ENCODE results near the gene FAM83G.

FAM83G gene

DNA sequence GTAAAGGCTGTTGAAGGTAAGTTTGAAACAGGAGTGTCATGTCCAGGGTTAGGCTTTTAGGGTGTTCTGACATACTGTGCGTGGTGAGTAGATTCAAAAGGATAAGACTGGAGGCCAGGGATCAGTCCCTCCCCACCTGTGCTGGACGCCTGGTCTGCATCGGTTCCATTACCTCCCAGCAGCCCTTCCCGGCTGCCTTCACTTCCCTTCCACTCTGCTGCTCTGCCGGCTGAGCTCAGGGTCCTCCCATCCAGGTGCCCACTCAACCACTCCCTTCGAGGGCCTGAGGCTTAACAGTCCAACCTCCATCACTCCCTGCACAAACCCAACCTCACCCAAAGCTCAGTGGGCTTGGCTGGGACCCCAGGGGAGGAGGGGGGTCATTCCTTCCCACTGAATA is 56.7 kb downstream of the FAM83G start:
- Histone ChIP-seq H3K36me3 (replicated peaks) (no peaks in the 10 kb centered on the region), H3K27ac (no peak overlapping the region), H3K27me3 (replicated peaks) (peaks cover 3% of the 10 kb centered on the region), H3K4me3 (ENCODE audit: low read depth, low read length) (no peak overlapping the region)
- TF ChIP-seq CTCF (IDR thresholded peaks at IDR 0.05; ENCODE audit: low read depth, low read length, missing control alignments) = no peak
- in situ Hi-C loops (cut with HindIII; ENCODE audit: low pct_ligation_motif_present, low sequenced_read_pairs) = no loop called here
- no peak for DNase-seq

DNA sequence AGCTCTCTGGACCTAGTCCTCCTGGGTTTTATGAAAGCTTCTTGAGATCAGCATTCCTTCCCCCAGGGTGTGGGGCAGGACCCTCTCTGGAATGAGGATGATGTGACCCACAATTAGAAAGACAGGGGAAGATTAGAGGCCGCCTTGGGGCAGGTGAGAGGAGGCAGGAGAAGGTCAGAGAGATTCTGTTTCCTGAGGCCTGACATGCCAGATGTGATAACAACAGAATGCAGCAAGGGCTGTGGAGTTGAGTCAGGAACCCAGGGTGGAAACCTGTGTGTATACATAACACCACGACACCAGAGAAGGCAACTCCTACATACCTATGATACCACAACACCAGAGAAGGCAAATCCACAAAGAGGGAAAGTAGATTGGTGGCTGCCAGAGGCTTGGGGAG is 58.0 kb downstream of the FAM83G start:
- H3K36me3 ChIP-seq (replicated peaks) = no peaks in the 10 kb centered on the region
- no peak for TF ChIP-seq CTCF (IDR thresholded peaks at IDR 0.05; ENCODE audit: low read depth, low read length, missing control alignments)
- no peak overlapping the region for H3K27ac ChIP-seq
- H3K4me3 ChIP-seq (ENCODE audit: low read depth, low read length) = no peak overlapping the region
- peaks cover 3% of the 10 kb centered on the region for H3K27me3 ChIP-seq (replicated peaks)
- in situ Hi-C loops (cut with HindIII; ENCODE audit: low pct_ligation_motif_present, low sequenced_read_pairs) = no loop called here
- no peak for DNase-seq

DNA sequence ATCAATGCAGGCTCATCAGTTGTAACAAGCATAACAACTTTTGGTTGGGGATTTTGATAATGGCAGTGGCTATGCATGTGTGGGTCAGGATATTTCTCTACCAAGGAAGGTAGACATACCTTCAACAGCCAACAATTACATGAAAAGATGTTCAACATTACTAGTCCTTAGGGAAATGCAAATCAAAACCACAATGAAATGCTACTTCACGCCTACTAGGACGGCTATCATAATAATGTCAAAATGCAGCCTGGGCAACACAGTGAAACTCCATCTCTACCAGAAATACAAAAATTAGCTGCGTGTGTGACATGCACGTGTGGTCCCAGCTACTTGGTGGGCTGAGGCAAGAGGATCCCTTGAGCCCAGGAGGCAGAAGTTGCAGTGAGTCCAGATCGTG is 59.9 kb downstream of the FAM83G start:
- Histone ChIP-seq H3K4me3 (ENCODE audit: low read depth, low read length) (no peak overlapping the region), H3K27ac (no peak overlapping the region), H3K27me3 (replicated peaks) (peaks cover 3% of the 10 kb centered on the region), H3K36me3 (replicated peaks) (no peaks in the 10 kb centered on the region)
- no peak for TF ChIP-seq CTCF (IDR thresholded peaks at IDR 0.05; ENCODE audit: low read depth, low read length, missing control alignments)
- no peak for DNase-seq
- in situ Hi-C loops (cut with HindIII; ENCODE audit: low pct_ligation_motif_present, low sequenced_read_pairs) = no loop called here

- in situ Hi-C loops (cut with HindIII; ENCODE audit: low pct_ligation_motif_present, low sequenced_read_pairs) = no loop called here
- no peaks in the 10 kb centered on the region for H3K27me3 ChIP-seq (replicated peaks)
- TF ChIP-seq CTCF (IDR thresholded peaks at IDR 0.05; ENCODE audit: low read depth, low read length, missing control alignments) = no peak
- no peak overlapping the region for H3K27ac ChIP-seq
- DNase-seq = no peak
- no peaks in the 10 kb centered on the region for H3K36me3 ChIP-seq (replicated peaks)
- H3K4me3 ChIP-seq (ENCODE audit: low read depth, low read length) = no peak overlapping the region
Observed at GRCh38 chr17:18938692-18939023, 65.9 kb downstream of the FAM83G start.

GRCh38 chr17:18937981-18938691 is 66.4 kb downstream of the FAM83G start:
- DNase-seq = no peak
- in situ Hi-C loops (cut with HindIII; ENCODE audit: low pct_ligation_motif_present, low sequenced_read_pairs) = no loop called here
- no peak overlapping the region for H3K27ac ChIP-seq
- H3K36me3 ChIP-seq (replicated peaks) = no peaks in the 10 kb centered on the region
- H3K4me3 ChIP-seq (ENCODE audit: low read depth, low read length) = no peak overlapping the region
- no peak for TF ChIP-seq CTCF (IDR thresholded peaks at IDR 0.05; ENCODE audit: low read depth, low read length, missing control alignments)
- no peaks in the 10 kb centered on the region for H3K27me3 ChIP-seq (replicated peaks)

Measured in brain microvascular endothelial cell (primary cell).